Measurements from ENCODE around the gene LAMTOR4. TPM values are rescaled to one million over a fixed set of nuclear protein-coding genes. Genes with fewer than 3 reads are reported as not detected.

Gene LAMTOR4
- total and polyA plus RNA-seq, 2 of the 13 experiments (the other 11 are each of a cell fraction or from before 2014, with no cell fraction given), result 115 to 118 TPM

DNA sequence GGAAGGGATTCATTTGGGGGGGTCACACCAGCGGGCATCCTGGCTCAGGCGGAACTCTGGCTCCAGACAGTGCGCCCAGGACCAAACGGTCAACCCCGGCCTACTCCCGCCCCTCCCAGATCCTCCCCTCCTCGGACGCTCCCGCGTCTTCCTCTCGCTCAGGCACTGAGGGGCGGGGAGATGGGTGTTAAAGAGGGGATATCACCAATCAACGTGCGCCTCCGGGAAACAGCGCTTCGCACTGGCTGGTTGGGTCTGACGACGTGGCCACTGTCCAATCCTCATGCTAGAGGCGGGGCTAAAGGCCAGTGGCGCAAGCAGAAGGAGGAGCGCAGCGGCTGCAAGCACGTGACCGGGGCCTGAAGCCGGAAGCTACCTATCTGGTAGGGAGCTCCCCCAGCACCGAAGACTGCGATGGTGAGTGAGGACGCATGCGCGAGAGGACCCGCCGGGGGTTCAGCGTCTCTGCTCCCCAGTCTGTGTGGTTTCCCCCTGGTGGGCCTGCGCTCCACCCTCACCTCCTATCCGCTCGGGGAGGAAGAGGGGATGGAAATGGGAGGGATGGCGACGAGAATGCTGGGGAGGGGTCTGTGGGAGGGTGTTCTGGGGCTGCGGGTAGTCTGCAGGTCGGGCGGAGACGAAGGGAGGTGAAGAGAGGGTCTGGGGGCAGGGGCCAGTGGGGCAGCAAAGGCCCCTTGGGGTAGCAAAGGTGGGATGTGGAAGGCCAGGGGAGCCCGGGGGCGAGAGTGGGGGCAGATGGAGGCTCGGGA lies at the start of gene LAMTOR4 (continued):
- TF ChIP-seq, protein P1, sequence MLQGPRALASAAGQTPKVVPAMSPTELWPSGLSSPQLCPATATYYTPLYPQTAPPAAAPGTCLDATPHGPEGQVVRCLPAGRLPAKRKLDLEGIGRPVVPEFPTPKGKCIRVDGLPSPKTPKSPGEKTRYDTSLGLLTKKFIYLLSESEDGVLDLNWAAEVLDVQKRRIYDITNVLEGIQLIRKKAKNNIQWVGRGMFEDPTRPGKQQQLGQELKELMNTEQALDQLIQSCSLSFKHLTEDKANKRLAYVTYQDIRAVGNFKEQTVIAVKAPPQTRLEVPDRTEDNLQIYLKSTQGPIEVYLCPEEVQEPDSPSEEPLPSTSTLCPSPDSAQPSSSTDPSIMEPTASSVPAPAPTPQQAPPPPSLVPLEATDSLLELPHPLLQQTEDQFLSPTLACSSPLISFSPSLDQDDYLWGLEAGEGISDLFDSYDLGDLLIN (CRISPR knock-in tag; IDR thresholded peaks at IDR 0.05; ENCODE audit: borderline replicate concordance), result no peak
- TF ChIP-seq ATF7 (IDR thresholded peaks at IDR 0.05) (no peak), ATF7 (CRISPR knock-in tag; IDR thresholded peaks at IDR 0.05) (no peak), SP1 (IDR thresholded peaks at IDR 0.05) (no peak), SP1 (CRISPR knock-in tag; IDR thresholded peaks at IDR 0.05) (peak; percentile 92), ZNF839 (CRISPR knock-in tag; IDR thresholded peaks at IDR 0.05; ENCODE audit: borderline replicate concordance) (peak; percentile 89), SYNCRIP (IDR thresholded peaks at IDR 0.05; ENCODE audit: insufficient read depth, low read depth, low read length) (no peak), NFATC3 (CRISPR knock-in tag; IDR thresholded peaks at IDR 0.05) (no peak; the same call in 1 of the 2 replicates), KDM1A (CRISPR knock-in tag; IDR thresholded peaks at IDR 0.05) (no peak), MTA1 (CRISPR knock-in tag; IDR thresholded peaks at IDR 0.05; ENCODE audit: borderline replicate concordance) (0 out of 2 replicates have a peak, but pooled peaks have one; percentile 24), ZMYM3 (CRISPR knock-in tag; IDR thresholded peaks at IDR 0.05) (no peak), FOXC1 (CRISPR knock-in tag; IDR thresholded peaks at IDR 0.05; ENCODE audit: borderline replicate concordance) (0 out of 2 replicates have a peak, but pooled peaks have one; percentile 30), RXRA (CRISPR knock-in tag; IDR thresholded peaks at IDR 0.05) (peak; percentile 46), NKX3-1 (CRISPR knock-in tag; IDR thresholded peaks at IDR 0.05) (no peak)
- TF ChIP-seq, protein P2, sequence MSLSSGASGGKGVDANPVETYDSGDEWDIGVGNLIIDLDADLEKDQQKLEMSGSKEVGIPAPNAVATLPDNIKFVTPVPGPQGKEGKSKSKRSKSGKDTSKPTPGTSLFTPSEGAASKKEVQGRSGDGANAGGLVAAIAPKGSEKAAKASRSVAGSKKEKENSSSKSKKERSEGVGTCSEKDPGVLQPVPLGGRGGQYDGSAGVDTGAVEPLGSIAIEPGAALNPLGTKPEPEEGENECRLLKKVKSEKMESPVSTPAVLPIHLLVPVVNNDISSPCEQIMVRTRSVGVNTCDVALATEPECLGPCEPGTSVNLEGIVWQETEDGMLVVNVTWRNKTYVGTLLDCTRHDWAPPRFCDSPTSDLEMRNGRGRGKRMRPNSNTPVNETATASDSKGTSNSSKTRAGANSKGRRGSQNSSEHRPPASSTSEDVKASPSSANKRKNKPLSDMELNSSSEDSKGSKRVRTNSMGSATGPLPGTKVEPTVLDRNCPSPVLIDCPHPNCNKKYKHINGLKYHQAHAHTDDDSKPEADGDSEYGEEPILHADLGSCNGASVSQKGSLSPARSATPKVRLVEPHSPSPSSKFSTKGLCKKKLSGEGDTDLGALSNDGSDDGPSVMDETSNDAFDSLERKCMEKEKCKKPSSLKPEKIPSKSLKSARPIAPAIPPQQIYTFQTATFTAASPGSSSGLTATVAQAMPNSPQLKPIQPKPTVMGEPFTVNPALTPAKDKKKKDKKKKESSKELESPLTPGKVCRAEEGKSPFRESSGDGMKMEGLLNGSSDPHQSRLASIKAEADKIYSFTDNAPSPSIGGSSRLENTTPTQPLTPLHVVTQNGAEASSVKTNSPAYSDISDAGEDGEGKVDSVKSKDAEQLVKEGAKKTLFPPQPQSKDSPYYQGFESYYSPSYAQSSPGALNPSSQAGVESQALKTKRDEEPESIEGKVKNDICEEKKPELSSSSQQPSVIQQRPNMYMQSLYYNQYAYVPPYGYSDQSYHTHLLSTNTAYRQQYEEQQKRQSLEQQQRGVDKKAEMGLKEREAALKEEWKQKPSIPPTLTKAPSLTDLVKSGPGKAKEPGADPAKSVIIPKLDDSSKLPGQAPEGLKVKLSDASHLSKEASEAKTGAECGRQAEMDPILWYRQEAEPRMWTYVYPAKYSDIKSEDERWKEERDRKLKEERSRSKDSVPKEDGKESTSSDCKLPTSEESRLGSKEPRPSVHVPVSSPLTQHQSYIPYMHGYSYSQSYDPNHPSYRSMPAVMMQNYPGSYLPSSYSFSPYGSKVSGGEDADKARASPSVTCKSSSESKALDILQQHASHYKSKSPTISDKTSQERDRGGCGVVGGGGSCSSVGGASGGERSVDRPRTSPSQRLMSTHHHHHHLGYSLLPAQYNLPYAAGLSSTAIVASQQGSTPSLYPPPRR (CRISPR knock-in tag; IDR thresholded peaks at IDR 0.05; ENCODE audit: borderline replicate concordance), result 0 out of 2 replicates have a peak, but pooled peaks have one; percentile 1
- TF ChIP-seq, protein P3, sequence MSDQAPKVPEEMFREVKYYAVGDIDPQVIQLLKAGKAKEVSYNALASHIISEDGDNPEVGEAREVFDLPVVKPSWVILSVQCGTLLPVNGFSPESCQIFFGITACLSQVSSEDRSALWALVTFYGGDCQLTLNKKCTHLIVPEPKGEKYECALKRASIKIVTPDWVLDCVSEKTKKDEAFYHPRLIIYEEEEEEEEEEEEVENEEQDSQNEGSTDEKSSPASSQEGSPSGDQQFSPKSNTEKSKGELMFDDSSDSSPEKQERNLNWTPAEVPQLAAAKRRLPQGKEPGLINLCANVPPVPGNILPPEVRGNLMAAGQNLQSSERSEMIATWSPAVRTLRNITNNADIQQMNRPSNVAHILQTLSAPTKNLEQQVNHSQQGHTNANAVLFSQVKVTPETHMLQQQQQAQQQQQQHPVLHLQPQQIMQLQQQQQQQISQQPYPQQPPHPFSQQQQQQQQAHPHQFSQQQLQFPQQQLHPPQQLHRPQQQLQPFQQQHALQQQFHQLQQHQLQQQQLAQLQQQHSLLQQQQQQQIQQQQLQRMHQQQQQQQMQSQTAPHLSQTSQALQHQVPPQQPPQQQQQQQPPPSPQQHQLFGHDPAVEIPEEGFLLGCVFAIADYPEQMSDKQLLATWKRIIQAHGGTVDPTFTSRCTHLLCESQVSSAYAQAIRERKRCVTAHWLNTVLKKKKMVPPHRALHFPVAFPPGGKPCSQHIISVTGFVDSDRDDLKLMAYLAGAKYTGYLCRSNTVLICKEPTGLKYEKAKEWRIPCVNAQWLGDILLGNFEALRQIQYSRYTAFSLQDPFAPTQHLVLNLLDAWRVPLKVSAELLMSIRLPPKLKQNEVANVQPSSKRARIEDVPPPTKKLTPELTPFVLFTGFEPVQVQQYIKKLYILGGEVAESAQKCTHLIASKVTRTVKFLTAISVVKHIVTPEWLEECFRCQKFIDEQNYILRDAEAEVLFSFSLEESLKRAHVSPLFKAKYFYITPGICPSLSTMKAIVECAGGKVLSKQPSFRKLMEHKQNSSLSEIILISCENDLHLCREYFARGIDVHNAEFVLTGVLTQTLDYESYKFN (CRISPR knock-in tag; conservative IDR thresholded peaks at IDR 0.05), result peak; percentile 47
- TF ChIP-seq, protein P4, sequence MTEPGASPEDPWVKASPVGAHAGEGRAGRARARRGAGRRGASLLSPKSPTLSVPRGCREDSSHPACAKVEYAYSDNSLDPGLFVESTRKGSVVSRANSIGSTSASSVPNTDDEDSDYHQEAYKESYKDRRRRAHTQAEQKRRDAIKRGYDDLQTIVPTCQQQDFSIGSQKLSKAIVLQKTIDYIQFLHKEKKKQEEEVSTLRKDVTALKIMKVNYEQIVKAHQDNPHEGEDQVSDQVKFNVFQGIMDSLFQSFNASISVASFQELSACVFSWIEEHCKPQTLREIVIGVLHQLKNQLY (CRISPR knock-in tag; IDR thresholded peaks at IDR 0.05), result peak; percentile 63; the same call in 1 of the 2 replicates
